ENCODE results near the gene KLF6. TPM values are rescaled to one million over a fixed set of nuclear protein-coding genes. Genes with fewer than 3 reads are reported as not detected.

The KLF6 gene
- total RNA-seq, 1 experiment from 2014 or later, result 3.9 TPM

- no peak overlapping the region for H3K4me2 ChIP-seq (ENCODE audit: low read depth, low read length, poor library complexity, severe bottlenecking)
- no peak for DNase-seq
- H4K20me1 ChIP-seq (ENCODE audit: insufficient read depth, low read depth, low read length), result no peaks in the 10 kb centered on the region
- no peaks in the 10 kb centered on the region for H3K27me3 ChIP-seq (ENCODE audit: low read length)
- no peak overlapping the region for H3K27ac ChIP-seq (ENCODE audit: low read length)
- H3K9me3 ChIP-seq (ENCODE audit: low read length), result no peaks in the 10 kb centered on the region
- H3K4me1 ChIP-seq (ENCODE audit: low read length), result peaks cover 12% of the 10 kb centered on the region
- H3K79me2 ChIP-seq (ENCODE audit: low read length), result no peaks in the 10 kb centered on the region
- no peaks in the 10 kb centered on the region for H3K9me2 ChIP-seq (replicated peaks; ENCODE audit: insufficient read depth, low read length)
- H3K4me3 ChIP-seq (ENCODE audit: low read length), result no peak overlapping the region
- no peak overlapping the region for H2AFZ ChIP-seq (ENCODE audit: low read length)
- no peak overlapping the region for H3K9ac ChIP-seq (ENCODE audit: low read length)
- H3K36me3 ChIP-seq (ENCODE audit: insufficient read depth, low read length), result no peaks in the 10 kb centered on the region
Measured at GRCh38 chr10:3800586-3800985, 15.6 kb upstream of the KLF6 start.

GRCh38 chr10:3797750-3798149 lies 12.7 kb upstream of the KLF6 start:
- H3K4me2 ChIP-seq (ENCODE audit: low read depth, low read length, poor library complexity, severe bottlenecking), result no peak overlapping the region
- H3K27me3 ChIP-seq (ENCODE audit: low read length), result no peaks in the 10 kb centered on the region
- no peak overlapping the region for H2AFZ ChIP-seq (ENCODE audit: low read length)
- H3K79me2 ChIP-seq (ENCODE audit: low read length), result no peaks in the 10 kb centered on the region
- no peak for DNase-seq
- no peak overlapping the region for H3K27ac ChIP-seq (ENCODE audit: low read length)
- H3K9me3 ChIP-seq (ENCODE audit: low read length), result no peaks in the 10 kb centered on the region
- no peaks in the 10 kb centered on the region for H3K9me2 ChIP-seq (replicated peaks; ENCODE audit: insufficient read depth, low read length)
- H3K9ac ChIP-seq (ENCODE audit: low read length), result no peak overlapping the region
- H3K4me1 ChIP-seq (ENCODE audit: low read length), result no peaks in the 10 kb centered on the region
- H3K36me3 ChIP-seq (ENCODE audit: insufficient read depth, low read length), result no peaks in the 10 kb centered on the region
- H4K20me1 ChIP-seq (ENCODE audit: insufficient read depth, low read depth, low read length), result no peaks in the 10 kb centered on the region
- no peak overlapping the region for H3K4me3 ChIP-seq (ENCODE audit: low read length)

DNA sequence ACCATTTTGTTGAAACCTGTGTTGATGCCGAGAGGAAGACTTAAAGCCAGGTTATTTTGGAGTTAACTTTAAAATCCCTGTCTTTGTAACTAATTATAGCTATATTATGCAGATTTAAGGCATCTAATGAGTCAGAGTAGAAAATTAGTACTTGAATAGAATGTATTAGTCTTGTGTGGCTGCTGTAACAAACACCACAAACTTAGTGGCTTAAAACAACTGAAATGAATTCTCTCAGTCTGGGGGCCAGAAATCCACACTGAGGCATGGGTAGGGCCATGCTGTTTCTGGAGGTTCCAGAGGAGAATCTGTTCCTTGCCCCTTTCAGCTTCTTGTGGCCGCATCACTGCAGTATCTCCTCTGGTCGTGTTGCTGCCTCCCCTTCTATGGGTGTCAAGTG lies 8.5 kb upstream of the KLF6 start:
- Histone ChIP-seq H3K79me2 (ENCODE audit: low read length) (no peaks in the 10 kb centered on the region), H2AFZ (ENCODE audit: low read length) (no peak overlapping the region), H4K20me1 (ENCODE audit: insufficient read depth, low read depth, low read length) (no peaks in the 10 kb centered on the region), H3K27me3 (ENCODE audit: low read length) (no peaks in the 10 kb centered on the region), H3K9me2 (replicated peaks; ENCODE audit: insufficient read depth, low read length) (no peaks in the 10 kb centered on the region), H3K9ac (ENCODE audit: low read length) (no peak overlapping the region), H3K4me3 (ENCODE audit: low read length) (no peak overlapping the region), H3K27ac (ENCODE audit: low read length) (no peak overlapping the region), H3K4me1 (ENCODE audit: low read length) (no peaks in the 10 kb centered on the region), H3K36me3 (ENCODE audit: insufficient read depth, low read length) (no peaks in the 10 kb centered on the region), H3K9me3 (ENCODE audit: low read length) (no peaks in the 10 kb centered on the region), H3K4me2 (ENCODE audit: low read depth, low read length, poor library complexity, severe bottlenecking) (no peak overlapping the region)
- DNase-seq, result no peak

GRCh38 chr10:3792710-3793219 lies 7.8 kb upstream of the KLF6 start:
- Histone ChIP-seq H3K4me1 (ENCODE audit: low read length) (no peaks in the 10 kb centered on the region), H3K4me3 (ENCODE audit: low read length) (no peak overlapping the region), H3K4me2 (ENCODE audit: low read depth, low read length, poor library complexity, severe bottlenecking) (no peak overlapping the region), H3K9ac (ENCODE audit: low read length) (no peak overlapping the region), H4K20me1 (ENCODE audit: insufficient read depth, low read depth, low read length) (no peaks in the 10 kb centered on the region), H3K27me3 (ENCODE audit: low read length) (no peaks in the 10 kb centered on the region), H3K9me2 (replicated peaks; ENCODE audit: insufficient read depth, low read length) (no peaks in the 10 kb centered on the region), H3K79me2 (ENCODE audit: low read length) (no peaks in the 10 kb centered on the region), H3K9me3 (ENCODE audit: low read length) (no peaks in the 10 kb centered on the region), H3K36me3 (ENCODE audit: insufficient read depth, low read length) (no peaks in the 10 kb centered on the region), H2AFZ (ENCODE audit: low read length) (no peak overlapping the region), H3K27ac (ENCODE audit: low read length) (no peak overlapping the region)
- DNase-seq, result no peak

- Histone ChIP-seq H2AFZ (ENCODE audit: low read length) (no peak overlapping the region), H3K4me1 (ENCODE audit: low read length) (no peaks in the 10 kb centered on the region), H3K9ac (ENCODE audit: low read length) (no peak overlapping the region), H3K27ac (ENCODE audit: low read length) (no peak overlapping the region), H3K27me3 (ENCODE audit: low read length) (no peaks in the 10 kb centered on the region), H3K36me3 (ENCODE audit: insufficient read depth, low read length) (no peaks in the 10 kb centered on the region), H3K79me2 (ENCODE audit: low read length) (no peaks in the 10 kb centered on the region), H4K20me1 (ENCODE audit: insufficient read depth, low read depth, low read length) (no peaks in the 10 kb centered on the region), H3K9me3 (ENCODE audit: low read length) (no peaks in the 10 kb centered on the region), H3K4me2 (ENCODE audit: low read depth, low read length, poor library complexity, severe bottlenecking) (no peak overlapping the region), H3K4me3 (ENCODE audit: low read length) (no peak overlapping the region), H3K9me2 (replicated peaks; ENCODE audit: insufficient read depth, low read length) (no peaks in the 10 kb centered on the region)
- DNase-seq, result no peak
Measured at GRCh38 chr10:3791974-3792633, 7.1 kb upstream of the KLF6 start.

DNA sequence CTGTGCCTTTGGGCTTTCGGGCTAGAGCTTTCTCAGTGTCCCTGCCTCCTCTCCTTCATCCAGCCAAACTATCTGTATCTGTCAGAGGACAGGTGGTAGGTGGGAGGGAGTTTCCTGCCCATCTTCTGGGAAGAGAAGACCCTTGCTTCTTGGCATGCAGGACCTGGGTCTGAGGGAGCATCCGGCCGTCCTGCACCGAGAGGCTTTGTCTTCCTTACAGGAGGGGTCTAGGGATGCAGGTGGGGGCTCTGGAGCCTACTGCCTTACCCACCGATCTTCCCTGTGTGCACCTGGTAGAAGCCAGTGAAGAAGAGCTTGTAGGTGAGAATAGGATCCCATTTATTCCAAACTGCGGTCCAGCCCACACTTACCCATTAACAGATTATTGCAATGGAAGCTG lies 5.8 kb upstream of the KLF6 start:
- Histone ChIP-seq H3K4me1 (ENCODE audit: low read length) (peaks cover 4% of the 10 kb centered on the region), H2AFZ (ENCODE audit: low read length) (no peak overlapping the region), H3K79me2 (ENCODE audit: low read length) (no peaks in the 10 kb centered on the region), H3K9ac (ENCODE audit: low read length) (no peak overlapping the region), H3K4me3 (ENCODE audit: low read length) (no peak overlapping the region), H3K9me2 (replicated peaks; ENCODE audit: insufficient read depth, low read length) (no peaks in the 10 kb centered on the region), H3K27me3 (ENCODE audit: low read length) (no peaks in the 10 kb centered on the region), H3K9me3 (ENCODE audit: low read length) (no peaks in the 10 kb centered on the region), H3K36me3 (ENCODE audit: insufficient read depth, low read length) (no peaks in the 10 kb centered on the region), H3K27ac (ENCODE audit: low read length) (no peak overlapping the region), H3K4me2 (ENCODE audit: low read depth, low read length, poor library complexity, severe bottlenecking) (no peak overlapping the region), H4K20me1 (ENCODE audit: insufficient read depth, low read depth, low read length) (no peaks in the 10 kb centered on the region)
- no peak for DNase-seq

- no peaks in the 10 kb centered on the region for H3K27me3 ChIP-seq (ENCODE audit: low read length)
Measured at GRCh38 chr10:3790272-3790671, 5.3 kb upstream of the KLF6 start.

GRCh38 chr10:3789621-3790020 lies 4.6 kb upstream of the KLF6 start:
- DNase-seq, result no peak
- Histone ChIP-seq H3K9me2 (replicated peaks; ENCODE audit: insufficient read depth, low read length) (no peaks in the 10 kb centered on the region), H3K9ac (ENCODE audit: low read length) (no peak overlapping the region), H3K4me3 (ENCODE audit: low read length) (no peak overlapping the region), H2AFZ (ENCODE audit: low read length) (no peak overlapping the region), H3K36me3 (ENCODE audit: insufficient read depth, low read length) (no peaks in the 10 kb centered on the region), H3K4me1 (ENCODE audit: low read length) (peaks cover 6% of the 10 kb centered on the region), H3K4me2 (ENCODE audit: low read depth, low read length, poor library complexity, severe bottlenecking) (no peak overlapping the region), H3K79me2 (ENCODE audit: low read length) (no peaks in the 10 kb centered on the region; the same call in 1 of the 2 replicates), H3K27ac (ENCODE audit: low read length) (no peak overlapping the region), H4K20me1 (ENCODE audit: insufficient read depth, low read depth, low read length) (no peaks in the 10 kb centered on the region), H3K27me3 (ENCODE audit: low read length) (no peaks in the 10 kb centered on the region), H3K9me3 (ENCODE audit: low read length) (no peaks in the 10 kb centered on the region)

More at GRCh38 chr10:3790272-3790671, 5.3 kb upstream of the KLF6 start:
- H3K4me3 ChIP-seq (ENCODE audit: low read length), result no peak overlapping the region
- no peak for DNase-seq
- no peak overlapping the region for H3K27ac ChIP-seq (ENCODE audit: low read length)
- no peaks in the 10 kb centered on the region for H3K9me2 ChIP-seq (replicated peaks; ENCODE audit: insufficient read depth, low read length)
- no peaks in the 10 kb centered on the region for H3K36me3 ChIP-seq (ENCODE audit: insufficient read depth, low read length)
- H3K79me2 ChIP-seq (ENCODE audit: low read length), result no peaks in the 10 kb centered on the region
- no peak overlapping the region for H2AFZ ChIP-seq (ENCODE audit: low read length)
- peaks cover 6% of the 10 kb centered on the region for H3K4me1 ChIP-seq (ENCODE audit: low read length)
- H3K9ac ChIP-seq (ENCODE audit: low read length), result no peak overlapping the region
- no peaks in the 10 kb centered on the region for H4K20me1 ChIP-seq (ENCODE audit: insufficient read depth, low read depth, low read length)
- no peaks in the 10 kb centered on the region for H3K9me3 ChIP-seq (ENCODE audit: low read length)
- no peak overlapping the region for H3K4me2 ChIP-seq (ENCODE audit: low read depth, low read length, poor library complexity, severe bottlenecking)

Measured in Karpas-422 (cell line).